H1 (cell line): ENCODE results near the gene TRAF1. TPM values are rescaled to one million over a fixed set of nuclear protein-coding genes. Genes with fewer than 3 reads are reported as not detected.

Source experiments
- CTCF ChIA-PET: fragments of 300-600 bp; sonication (Branson Sonifier 250); formaldehyde crosslinking; loops from one replicate; lab custom pipeline; 2021; ENCODE audit not compliant: partially characterized antibody; lab: Charles Lee
- POLR2A ChIA-PET: fragments of 300-600 bp; sonication (Branson Sonifier 250); formaldehyde crosslinking; loops from one replicate; lab custom pipeline; 2021; ENCODE audit warnings: inconsistent platforms; ENCODE audit not compliant: partially characterized antibody; lab: Charles Lee
- DNase-seq, 2 experiments: peaks; one replicate each; pipeline versions ENCODE4 v3.0.0 to v3.0.0-alpha.2; 2010 to 2022; ENCODE audit warnings: low spot score in 2 of 2, low read depth in 1 of 2, mixed read lengths in 1 of 2
- FAIRE-seq: peaks from 2 replicates; lab custom pipeline; 2011; peaks lifted over from hg19 to GRCh38; lab: Jason Lieb, UNC
- H2AFZ ChIP-seq: 2 replicates; pipeline ENCODE4 v1.8.1; 2012; ENCODE audit warnings: low read length, inconsistent platforms
- H2AK5ac ChIP-seq: 2 replicates; pipeline ENCODE4 v1.6.1; 2013; ENCODE audit warnings: low read depth, low read length
- H2BK120ac ChIP-seq: replicated peaks from 2 replicates; pipeline ENCODE3; 2013; ENCODE audit warnings: low read depth, low read length, inconsistent platforms
- H2BK12ac ChIP-seq: 2 replicates; pipeline ENCODE4 v1.6.1; 2013; ENCODE audit warnings: low read depth, low read length
- H2BK15ac ChIP-seq: 2 replicates; pipeline ENCODE4 v1.6.1; 2013; ENCODE audit warnings: low read length
- H2BK20ac ChIP-seq: 2 replicates; pipeline ENCODE4 v1.6.1; 2013; ENCODE audit warnings: low read length
- H2BK5ac ChIP-seq: 2 replicates; pipeline ENCODE4 v1.6.1; 2013; ENCODE audit warnings: low read depth, low read length
- H3K14ac ChIP-seq: 2 replicates; pipeline ENCODE4 v1.6.1; 2013; ENCODE audit warnings: inconsistent platforms; ENCODE audit not compliant: insufficient read length
- H3K18ac ChIP-seq: 2 replicates; pipeline ENCODE4 v1.6.1; 2013; ENCODE audit warnings: low read length; ENCODE audit errors: extremely low read depth
- H3K23ac ChIP-seq: 2 replicates; pipeline ENCODE4 v1.6.1; 2013; ENCODE audit warnings: inconsistent platforms; ENCODE audit not compliant: insufficient read length
- H3K23me2 ChIP-seq: 2 replicates; pipeline ENCODE4 v1.6.1; 2013; ENCODE audit warnings: low read depth, low read length
- H3K27ac ChIP-seq: 2 replicates; pipeline ENCODE4 v1.6.1; 2011; ENCODE audit warnings: low read depth, low read length, inconsistent platforms
- H3K27me3 ChIP-seq, 4 experiments: replicated peaks in 1 of 4; 1 replicate in 1 of 4; 2 replicates in 3 of 4; pipeline versions ENCODE4 v1.6.1 to v1.8.1; 2011 to 2013; ENCODE audit warnings: low read length in 3 of 4, mild to moderate bottlenecking in 3 of 4, inconsistent platforms in 2 of 4, mixed read lengths in 2 of 4, moderate library complexity in 1 of 4; ENCODE audit not compliant: control insufficient read depth in 3 of 4, insufficient read depth in 3 of 4; ENCODE audit errors: extremely low read depth in 1 of 4
- H3K36me3 ChIP-seq, 4 experiments: 2 replicates each; pipeline versions ENCODE4 v1.6.1 to v1.8.1; 2011 to 2013; ENCODE audit warnings: mild to moderate bottlenecking in 4 of 4, low read length in 3 of 4, moderate library complexity in 2 of 4, control low read depth in 1 of 4, inconsistent platforms in 1 of 4; ENCODE audit not compliant: insufficient read depth in 4 of 4, control insufficient read depth in 2 of 4
- H3K4ac ChIP-seq: replicated peaks from 2 replicates; pipeline ENCODE3; 2013; ENCODE audit warnings: low read length, low read depth, mixed read lengths, inconsistent platforms; ENCODE audit not compliant: insufficient read length
- H3K4me1 ChIP-seq, 4 experiments: replicated peaks in 1 of 4; 1 replicate in 1 of 4; 2 replicates in 3 of 4; pipeline versions ENCODE4 v1.6.1 to v1.8.1; 2011 to 2013; ENCODE audit warnings: low read length in 3 of 4, inconsistent platforms in 2 of 4, mixed read lengths in 1 of 4; ENCODE audit not compliant: insufficient read depth in 4 of 4, control insufficient read depth in 3 of 4
- H3K4me2 ChIP-seq, 2 experiments: 2 replicates each; pipeline versions ENCODE4 v1.6.1 to v1.8.1; 2011 to 2013; ENCODE audit warnings: low read depth in 2 of 2, low read length in 2 of 2, control low read depth in 1 of 2, inconsistent platforms in 1 of 2, mild to moderate bottlenecking in 1 of 2; ENCODE audit not compliant: insufficient read depth in 1 of 2
- H3K4me3 ChIP-seq, 4 experiments: fragments of 200-600, 300-600 bp in 1 of 4; sonication (generic), shearing (Covaris generic), sonication (Bioruptor Twin) in 1 of 4; 2 replicates each; pipeline versions ENCODE4 v1.5.1 to v1.8.1; 2011 to 2016; ENCODE audit warnings: low read length in 4 of 4, low read depth in 3 of 4, control low read depth in 2 of 4, inconsistent platforms in 2 of 4, mild to moderate bottlenecking in 2 of 4, mixed read lengths in 1 of 4, moderate library complexity in 1 of 4; ENCODE audit not compliant: insufficient read depth in 2 of 4; ENCODE audit errors: extremely low read depth in 1 of 4
- H3K56ac ChIP-seq: replicated peaks from 2 replicates; pipeline ENCODE3; 2013; ENCODE audit warnings: low read depth, mild to moderate bottlenecking, mixed read lengths, low read length, inconsistent platforms; ENCODE audit not compliant: insufficient read length
- H3K79me1 ChIP-seq: 2 replicates; pipeline ENCODE4 v1.6.1; 2013; ENCODE audit warnings: low read depth, low read length, control low read depth
- H3K79me2 ChIP-seq, 2 experiments: 2 replicates each; pipeline versions ENCODE4 v1.6.1 to v1.8.1; 2012 to 2013; ENCODE audit warnings: low read length in 2 of 2, mild to moderate bottlenecking in 2 of 2, inconsistent platforms in 1 of 2; ENCODE audit not compliant: insufficient read depth in 2 of 2, control insufficient read depth in 1 of 2
- H3K9ac ChIP-seq, 4 experiments: replicated peaks in 1 of 4; 1 replicate in 1 of 4; 2 replicates in 3 of 4; pipeline versions ENCODE4 v1.6.1 to v1.8.1; 2011 to 2013; ENCODE audit warnings: low read depth in 3 of 4, low read length in 3 of 4, control low read depth in 2 of 4, mild to moderate bottlenecking in 2 of 4, moderate library complexity in 2 of 4, inconsistent platforms in 1 of 4; ENCODE audit errors: extremely low read depth in 1 of 4
- H3K9me3 ChIP-seq, 2 experiments: 2 replicates each; pipeline versions ENCODE4 v1.6.1 to v1.8.1; 2012 to 2013; ENCODE audit warnings: mild to moderate bottlenecking in 2 of 2, moderate library complexity in 2 of 2, control low read depth in 1 of 2, inconsistent platforms in 1 of 2, low read depth in 1 of 2, low read length in 1 of 2, mixed read lengths in 1 of 2; ENCODE audit not compliant: insufficient read depth in 2 of 2
- H4K20me1 ChIP-seq, 2 experiments: replicated peaks in 1 of 2; 2 replicates each; pipeline versions ENCODE3 to v1.8.1; 2011 to 2013; ENCODE audit warnings: inconsistent platforms in 2 of 2, low read length in 2 of 2, mild to moderate bottlenecking in 1 of 2; ENCODE audit not compliant: insufficient read depth in 2 of 2, control insufficient read depth in 1 of 2
- H4K5ac ChIP-seq: 2 replicates; pipeline ENCODE4 v1.6.1; 2013; ENCODE audit warnings: low read length, low read depth, mixed read lengths, inconsistent platforms; ENCODE audit not compliant: insufficient read length
- H4K8ac ChIP-seq: 2 replicates; pipeline ENCODE4 v1.8.0; 2013; ENCODE audit warnings: mild to moderate bottlenecking, moderate library complexity, low read length, inconsistent platforms; ENCODE audit not compliant: insufficient read depth; ENCODE audit errors: extremely low read depth
- H4K91ac ChIP-seq: replicated peaks from 2 replicates; pipeline ENCODE3; 2013; ENCODE audit warnings: low read length, mixed read lengths, inconsistent platforms; ENCODE audit not compliant: insufficient read length
- WGBS, 2 experiments: shearing (Covaris generic) in 1 of 2; methylation state at CpG; one replicate each; pipeline versions ENCODE4 v1.1.6 to v1.1.7; 2013 to 2015; ENCODE audit warnings: low lambda C conversion rate in 2 of 2, mixed read lengths in 2 of 2, inconsistent platforms in 1 of 2, low coverage in 1 of 2, missing lambda C conversion rate in 1 of 2; ENCODE audit not compliant: insufficient replicate concordance in 2 of 2, insufficient coverage in 1 of 2, insufficient read length in 1 of 2; ENCODE audit errors: extremely low coverage in 1 of 2, missing lambda C conversion rate in 1 of 2; 5-methylcytosine and 5-hydroxymethylcytosine counted together
- polyA plus RNA-seq, 7 experiments: library from polyadenylated mRNA; depleted of rRNA in 3 of 7; stranded (reverse) in 5 of 7; unstranded in 2 of 7; fragments of >200 nt in 5 of 7; fragments of 200-250 nt in 2 of 7; gene quantifications; 1 replicate in 5 of 7; 2 replicates in 1 of 7; 4 replicates in 1 of 7; pipeline versions ENCODE4 v1.2.1 to v1.2.3, GENCODE V29; 2011 to 2013; ENCODE audit warnings: missing spikeins in 2 of 7, mixed read lengths in 2 of 7
- total RNA-seq: library from RNA; stranded (reverse); fragmentation: NEBNext Ultra II Directional; extraction: Animal tissue kit (Norgen Biotek cat#: 25700); gene quantifications from 2 replicates; pipeline ENCODE4 v1.2.1, GENCODE V29; 2021

TRAF1 gene
- total and polyA plus RNA-seq, 2 of the 8 experiments (the other 6 are each of a cell fraction or from before 2014, with no cell fraction given), result 1.6 to 3.2 TPM

DNA sequence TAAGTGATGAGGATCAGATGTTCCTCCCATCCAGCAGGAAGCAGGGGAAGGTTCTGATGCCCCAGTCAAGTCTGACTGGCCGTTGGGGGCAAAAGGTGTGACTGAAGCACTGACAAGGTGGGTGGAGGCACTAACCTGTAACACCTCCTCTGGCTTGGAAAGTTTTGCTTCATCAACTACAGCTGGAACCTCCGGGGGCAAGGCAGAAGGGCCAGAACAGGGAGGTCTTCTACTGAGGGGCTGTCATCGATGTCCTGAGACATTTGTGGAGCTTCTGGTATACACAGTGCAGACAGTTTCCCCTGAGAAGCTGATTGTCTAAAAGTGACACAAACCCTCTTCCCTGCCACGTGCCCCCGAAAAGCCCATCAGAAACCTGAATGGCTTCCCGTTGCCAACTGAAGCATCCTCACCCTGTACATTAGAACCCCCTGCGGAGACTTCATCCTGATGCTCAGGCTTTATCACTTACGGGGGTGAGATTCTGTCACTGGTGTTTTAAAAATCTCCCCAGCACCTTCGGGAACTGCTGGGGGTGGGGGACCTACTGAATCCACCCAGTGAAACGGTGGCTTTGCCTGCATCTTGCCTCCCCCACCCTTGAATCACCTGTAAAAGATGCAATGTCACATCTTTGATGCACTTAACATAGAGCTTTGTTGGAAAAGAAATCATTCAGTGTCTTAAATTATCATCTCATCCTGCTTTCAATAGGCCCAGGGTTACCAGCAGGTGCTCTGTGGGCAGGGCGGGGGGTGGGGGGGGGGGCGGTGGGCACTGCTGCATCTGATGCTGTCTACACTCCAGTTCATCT, 24.6 kb downstream of the TRAF1 start:
- CTCF ChIA-PET, result interaction anchor here (0.6 to 10.7 kb wide), 10 partner anchors 8 to 158 kb away, joined by 3 to 71 read pairs (median 4); no protein-coding TSS in a partner anchor
- Histone ChIP-seq H2AK5ac (no peak overlapping the region), H4K20me1 (no peaks in the 10 kb centered on the region), H2BK120ac (no peak overlapping the region), H4K5ac (no peak overlapping the region), H2BK5ac (no peak overlapping the region), H3K4me2 (no peak overlapping the region), H3K14ac (no peak overlapping the region), H2BK15ac (no peak overlapping the region), H2BK12ac (no peak overlapping the region), H3K23ac (no peak overlapping the region), H3K27ac (no peak overlapping the region), H4K8ac (no peak overlapping the region), H3K27me3 (no peaks in the 10 kb centered on the region), H3K4ac (no peak overlapping the region), H2AFZ (no peak overlapping the region), H3K23me2 (no peaks in the 10 kb centered on the region; the same call in 1 of the 2 replicates), H3K79me2 (no peaks in the 10 kb centered on the region), H3K18ac (no peak overlapping the region), H3K79me1 (no peaks in the 10 kb centered on the region), H3K4me3 (no peak overlapping the region), H3K36me3 (no peaks in the 10 kb centered on the region), H2BK20ac (no peak overlapping the region), H3K9ac (no peak overlapping the region), H4K91ac (no peak overlapping the region), H3K9me3 (no peaks in the 10 kb centered on the region), H3K56ac (no peak overlapping the region), H3K4me1 (no peaks in the 10 kb centered on the region; a peak in 2 of 7 replicates)
- FAIRE-seq (no peak), DNase-seq (no peak)
- 86% methylated on average over 11 of the region's 12 CpGs; no CpG with 5 or more reads in 1 of the 2 experiments for WGBS, 2 experiments
- POLR2A ChIA-PET, result interaction anchor here (1.0 to 2.8 kb wide), 2 partner anchors 10 to 68 kb away, joined by 3 to 7 read pairs; no protein-coding TSS in a partner anchor
